WERI-Rb-1 (cell line): ENCODE measurements around the gene HCRTR1.
"Not testable (repeated sequence)": the region's sequence is repeated elsewhere in the genome, so short reads cannot be mapped to it uniquely, and the experiment has no call there.

Source experiments
- DNase-seq: peaks from one replicate; pipeline ENCODE4 v3.0.0-alpha.2; 2020
- H3K27ac ChIP-seq: fragments of 250-450 bp; sonication (Bioruptor Pico); 2 replicates; pipeline ENCODE4 v1.5.1; 2020; ENCODE audit warnings: mild to moderate bottlenecking, moderate library complexity
- H3K27me3 ChIP-seq: fragments of 250-450 bp; sonication (Bioruptor Pico); 2 replicates; pipeline ENCODE4 v1.5.1; 2021; ENCODE audit warnings: mild to moderate bottlenecking, low read depth, moderate library complexity; ENCODE audit not compliant: insufficient read depth, severe bottlenecking
- H3K36me3 ChIP-seq: fragments of 250-450 bp; sonication (Bioruptor Pico); 2 replicates; pipeline ENCODE4 v1.5.1; 2020; ENCODE audit warnings: mild to moderate bottlenecking, moderate library complexity
- H3K4me3 ChIP-seq: 2 replicates; pipeline ENCODE4 v1.5.1; 2011; ENCODE audit warnings: low read depth, mild to moderate bottlenecking, control low read depth, low read length
- H3K9me3 ChIP-seq: fragments of 250-450 bp; sonication (Bioruptor Pico); 2 replicates; pipeline ENCODE4 v1.5.1; 2021; ENCODE audit warnings: mild to moderate bottlenecking, moderate library complexity; ENCODE audit not compliant: severe bottlenecking
- TF ChIP-seq, protein P1 (sequence below): IDR thresholded peaks from 2 replicates; pipeline ENCODE4 v1.5.1; 2011; ENCODE audit warnings: low read depth, mild to moderate bottlenecking, control low read depth, inconsistent platforms, low read length

HCRTR1 gene

DNA sequence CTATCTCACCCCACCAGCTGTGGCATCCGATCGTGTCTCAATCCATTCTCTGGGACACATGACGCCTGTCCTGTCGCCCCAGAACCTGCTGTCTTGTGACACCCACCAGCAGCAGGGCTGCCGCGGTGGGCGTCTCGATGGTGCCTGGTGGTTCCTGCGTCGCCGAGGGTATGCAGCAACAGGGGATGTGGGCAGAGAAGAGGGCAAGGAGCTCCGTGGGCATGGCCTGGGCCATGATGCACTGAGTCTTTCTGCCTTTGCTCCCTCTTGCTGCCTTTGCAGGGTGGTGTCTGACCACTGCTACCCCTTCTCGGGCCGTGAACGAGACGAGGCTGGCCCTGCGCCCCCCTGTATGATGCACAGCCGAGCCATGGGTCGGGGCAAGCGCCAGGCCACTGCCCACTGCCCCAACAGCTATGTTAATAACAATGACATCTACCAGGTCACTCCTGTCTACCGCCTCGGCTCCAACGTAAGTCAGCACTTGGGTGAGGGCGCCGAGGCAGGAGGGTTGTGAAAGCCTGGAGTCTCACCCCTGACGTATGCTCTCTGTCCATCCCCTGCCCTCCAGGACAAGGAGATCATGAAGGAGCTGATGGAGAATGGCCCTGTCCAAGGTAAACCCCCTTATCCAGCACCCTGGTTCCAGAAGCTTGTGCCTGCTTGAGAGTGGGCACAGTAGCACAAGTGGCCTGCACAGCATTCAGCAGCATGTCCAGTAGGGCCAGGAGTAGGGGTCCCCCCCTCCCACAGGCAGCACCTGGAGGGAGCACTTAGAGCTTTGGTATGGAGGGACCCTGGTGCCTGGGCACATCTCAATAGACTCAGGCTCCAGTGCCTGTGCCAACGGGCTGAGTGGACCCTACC lies 32.4 kb upstream of the HCRTR1 start:
- no peaks in the 10 kb centered on the region for H3K36me3 ChIP-seq
- H3K27me3 ChIP-seq = no peaks in the 10 kb centered on the region
- no peaks in the 10 kb centered on the region for H3K9me3 ChIP-seq
- H3K4me3 ChIP-seq = no peak overlapping the region
- no peak for DNase-seq
- TF ChIP-seq, protein P1, sequence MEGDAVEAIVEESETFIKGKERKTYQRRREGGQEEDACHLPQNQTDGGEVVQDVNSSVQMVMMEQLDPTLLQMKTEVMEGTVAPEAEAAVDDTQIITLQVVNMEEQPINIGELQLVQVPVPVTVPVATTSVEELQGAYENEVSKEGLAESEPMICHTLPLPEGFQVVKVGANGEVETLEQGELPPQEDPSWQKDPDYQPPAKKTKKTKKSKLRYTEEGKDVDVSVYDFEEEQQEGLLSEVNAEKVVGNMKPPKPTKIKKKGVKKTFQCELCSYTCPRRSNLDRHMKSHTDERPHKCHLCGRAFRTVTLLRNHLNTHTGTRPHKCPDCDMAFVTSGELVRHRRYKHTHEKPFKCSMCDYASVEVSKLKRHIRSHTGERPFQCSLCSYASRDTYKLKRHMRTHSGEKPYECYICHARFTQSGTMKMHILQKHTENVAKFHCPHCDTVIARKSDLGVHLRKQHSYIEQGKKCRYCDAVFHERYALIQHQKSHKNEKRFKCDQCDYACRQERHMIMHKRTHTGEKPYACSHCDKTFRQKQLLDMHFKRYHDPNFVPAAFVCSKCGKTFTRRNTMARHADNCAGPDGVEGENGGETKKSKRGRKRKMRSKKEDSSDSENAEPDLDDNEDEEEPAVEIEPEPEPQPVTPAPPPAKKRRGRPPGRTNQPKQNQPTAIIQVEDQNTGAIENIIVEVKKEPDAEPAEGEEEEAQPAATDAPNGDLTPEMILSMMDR = no peak
- no peak overlapping the region for H3K27ac ChIP-seq

DNA sequence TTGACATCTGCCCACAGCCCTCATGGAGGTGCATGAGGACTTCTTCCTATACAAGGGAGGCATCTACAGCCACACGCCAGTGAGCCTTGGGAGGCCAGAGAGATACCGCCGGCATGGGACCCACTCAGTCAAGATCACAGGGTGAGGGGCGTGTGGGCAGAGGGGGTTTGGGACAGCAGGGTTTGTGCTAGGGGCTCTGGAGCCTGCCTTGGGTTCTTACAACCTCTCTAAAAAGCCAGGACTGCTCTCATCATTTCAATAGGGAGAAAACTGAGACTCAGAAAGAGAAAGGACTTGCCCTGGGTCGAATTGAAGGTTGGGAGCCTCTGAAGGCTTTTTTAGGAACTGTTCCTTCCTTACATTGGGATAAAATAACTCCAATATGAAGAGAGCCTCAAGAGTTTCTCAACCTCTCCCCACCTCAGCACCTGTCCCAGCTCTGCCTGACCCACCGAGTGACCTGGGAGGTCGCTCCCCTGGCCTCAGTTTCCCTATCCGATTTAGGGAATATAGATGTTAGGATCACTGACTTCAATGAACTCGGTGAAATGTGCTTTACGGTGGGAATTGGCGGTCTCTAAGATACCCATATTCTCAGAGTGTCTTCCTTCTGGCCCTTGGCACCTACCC lies 31.6 kb upstream of the HCRTR1 start:
- no peak overlapping the region for H3K4me3 ChIP-seq
- DNase-seq = no peak
- no peaks in the 10 kb centered on the region for H3K9me3 ChIP-seq
- TF ChIP-seq, protein P1 = no peak
- no peak overlapping the region for H3K27ac ChIP-seq
- H3K36me3 ChIP-seq = no peaks in the 10 kb centered on the region
- no peaks in the 10 kb centered on the region for H3K27me3 ChIP-seq

DNA sequence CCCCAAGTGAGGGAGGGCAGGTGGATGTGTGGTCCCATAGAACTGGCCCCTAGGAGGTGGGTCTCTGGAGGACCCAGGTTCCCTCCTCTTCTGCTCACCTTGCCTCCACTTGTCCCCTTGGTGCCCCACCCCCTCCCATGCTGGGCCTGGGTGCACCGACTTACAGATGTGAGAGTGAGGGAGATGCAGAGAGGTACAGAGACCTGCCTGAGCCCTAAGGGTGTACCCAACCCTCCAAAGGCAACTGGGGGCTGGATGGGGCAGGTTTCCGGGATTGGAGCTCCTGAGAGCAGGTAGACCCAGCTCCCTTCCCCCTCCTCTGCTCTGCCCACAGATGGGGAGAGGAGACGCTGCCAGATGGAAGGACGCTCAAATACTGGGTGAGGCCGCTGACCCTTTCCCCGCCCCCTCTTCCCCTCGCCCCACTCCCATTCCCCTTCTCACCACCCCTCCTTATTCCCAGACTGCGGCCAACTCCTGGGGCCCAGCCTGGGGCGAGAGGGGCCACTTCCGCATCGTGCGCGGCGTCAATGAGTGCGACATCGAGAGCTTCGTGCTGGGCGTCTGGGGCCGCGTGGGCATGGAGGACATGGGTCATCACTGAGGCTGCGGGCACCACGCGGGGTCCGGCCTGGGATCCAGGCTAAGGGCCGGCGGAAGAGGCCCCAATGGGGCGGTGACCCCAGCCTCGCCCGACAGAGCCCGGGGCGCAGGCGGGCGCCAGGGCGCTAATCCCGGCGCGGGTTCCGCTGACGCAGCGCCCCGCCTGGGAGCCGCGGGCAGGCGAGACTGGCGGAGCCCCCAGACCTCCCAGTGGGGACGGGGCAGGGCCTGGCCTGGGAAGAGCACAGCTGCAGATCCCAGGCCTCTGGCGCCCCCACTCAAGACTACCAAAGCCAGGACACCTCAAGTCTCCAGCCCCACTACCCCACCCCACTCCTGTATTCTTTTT lies 30.8 kb upstream of the HCRTR1 start:
- Histone ChIP-seq H3K27ac (no peak overlapping the region), H3K4me3 (no peak overlapping the region), H3K27me3 (no peaks in the 10 kb centered on the region), H3K36me3 (no peaks in the 10 kb centered on the region), H3K9me3 (no peaks in the 10 kb centered on the region)
- no peak for DNase-seq
- TF ChIP-seq, protein P1 = no peak

DNA sequence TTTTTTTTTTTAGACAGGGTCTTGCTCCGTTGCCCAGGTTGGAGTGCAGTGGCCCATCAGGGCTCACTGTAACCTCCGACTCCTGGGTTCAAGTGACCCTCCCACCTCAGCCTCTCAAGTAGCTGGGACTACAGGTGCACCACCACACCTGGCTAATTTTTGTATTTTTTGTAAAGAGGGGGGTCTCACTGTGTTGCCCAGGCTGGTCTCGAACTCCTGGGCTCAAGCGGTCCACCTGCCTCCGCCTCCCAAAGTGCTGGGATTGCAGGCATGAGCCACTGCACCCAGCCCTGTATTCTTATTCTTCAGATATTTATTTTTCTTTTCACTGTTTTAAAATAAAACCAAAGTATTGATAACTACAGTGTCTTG lies 30.2 kb upstream of the HCRTR1 start:
- not testable (repeated sequence) for H3K27ac ChIP-seq, DNase-seq, H3K36me3 ChIP-seq

DNA sequence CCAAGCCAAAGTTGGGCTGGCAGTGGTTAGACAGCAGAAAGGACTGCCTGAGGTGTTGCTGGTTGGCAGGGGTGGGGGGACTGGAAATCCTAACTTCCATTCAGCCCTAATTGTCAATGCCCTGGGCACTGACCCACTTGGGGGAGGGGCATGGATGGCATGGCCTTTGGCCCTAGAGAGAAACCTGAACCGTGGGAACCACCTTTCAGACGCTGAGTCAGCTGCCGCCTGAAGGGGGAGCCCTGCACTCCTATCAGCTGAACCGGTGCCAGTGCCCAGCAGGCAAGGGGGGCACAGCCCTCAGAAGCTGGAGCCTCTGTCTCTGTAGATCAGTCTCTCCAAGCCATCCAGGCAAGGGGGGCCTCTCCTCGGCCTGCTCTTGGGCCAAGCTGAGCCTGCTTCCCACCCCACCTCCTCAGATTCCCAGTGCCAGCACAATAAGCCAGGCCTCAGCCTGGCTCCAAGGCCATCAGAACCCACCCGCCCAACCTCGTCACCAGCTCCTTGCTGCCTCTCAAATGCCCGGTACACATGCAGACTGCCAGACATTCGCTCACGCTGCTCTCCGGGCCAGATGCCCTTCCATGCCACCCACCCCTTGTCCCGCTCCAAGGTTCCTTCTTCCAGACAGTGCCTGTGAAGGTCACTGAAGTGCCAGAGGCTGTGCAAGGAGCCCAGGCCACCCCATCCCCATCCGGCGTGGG lies 29.6 kb upstream of the HCRTR1 start:
- Histone ChIP-seq H3K9me3 (no peaks in the 10 kb centered on the region), H3K36me3 (no peaks in the 10 kb centered on the region), H3K27ac (no peak overlapping the region), H3K27me3 (no peaks in the 10 kb centered on the region), H3K4me3 (no peak overlapping the region)
- TF ChIP-seq, protein P1 = peak; percentile 91
- DNase-seq = peak; percentile 63

More for the DNA sequence above, 30.2 kb upstream of the HCRTR1 start:
- not testable (repeated sequence) for H3K4me3 ChIP-seq, H3K9me3 ChIP-seq, H3K27me3 ChIP-seq
